SK-N-MC (cell line): ENCODE data around the gene DCDC2.
A peak's percentile ranks its signal among the peaks of the same experiment; 100 is the strongest.

Experiments used
- DNase-seq: peaks from one replicate; pipeline ENCODE4 v3.0.0-alpha.2; 2011; ENCODE audit warnings: low read depth, low spot score
- H3K27ac ChIP-seq: fragments of 200-600 bp; sonication (generic); 2 replicates; pipeline ENCODE4 v1.5.1; 2016; ENCODE audit warnings: mixed run types
- H3K36me3 ChIP-seq: fragments of 200-600 bp; sonication (generic); 2 replicates; pipeline ENCODE4 v1.6.1; 2017; ENCODE audit warnings: antibody characterized with exemption, low read length, mixed read lengths; ENCODE audit not compliant: insufficient read depth
- H3K4me3 ChIP-seq: fragments of 200-600 bp; sonication (generic); 2 replicates; pipeline ENCODE4 v1.5.1; 2016
- H3K9ac ChIP-seq: fragments of 200-600 bp; sonication (generic); 2 replicates; pipeline ENCODE4 v1.8.0; 2017; ENCODE audit warnings: mixed run types, mixed read lengths; ENCODE audit not compliant: insufficient read length
- H3K9me3 ChIP-seq: fragments of 200-600 bp; sonication (generic); 2 replicates; pipeline ENCODE4 v1.6.1; 2017; ENCODE audit warnings: low read depth, mild to moderate bottlenecking, antibody characterized with exemption, low read length, moderate library complexity, mixed read lengths
- EZH2 ChIP-seq: fragments of 200-600 bp; sonication (generic); IDR thresholded peaks from one replicate; pipeline ENCODE4 v1.6.1; 2017; ENCODE audit warnings: antibody characterized with exemption
- FOXP2 ChIP-seq: optimal IDR thresholded peaks from 2 replicates; pipeline ENCODE3; 2011; ENCODE audit warnings: mild to moderate bottlenecking, moderate library complexity; ENCODE audit not compliant: insufficient read depth; ENCODE audit errors: extremely low read length, control extremely low read depth
- POLR2AphosphoS5 ChIP-seq: IDR thresholded peaks from 2 replicates; pipeline ENCODE4 v1.6.1; 2012; ENCODE audit warnings: mild to moderate bottlenecking, low read depth, low read length, borderline replicate concordance

The DCDC2 gene

DNA sequence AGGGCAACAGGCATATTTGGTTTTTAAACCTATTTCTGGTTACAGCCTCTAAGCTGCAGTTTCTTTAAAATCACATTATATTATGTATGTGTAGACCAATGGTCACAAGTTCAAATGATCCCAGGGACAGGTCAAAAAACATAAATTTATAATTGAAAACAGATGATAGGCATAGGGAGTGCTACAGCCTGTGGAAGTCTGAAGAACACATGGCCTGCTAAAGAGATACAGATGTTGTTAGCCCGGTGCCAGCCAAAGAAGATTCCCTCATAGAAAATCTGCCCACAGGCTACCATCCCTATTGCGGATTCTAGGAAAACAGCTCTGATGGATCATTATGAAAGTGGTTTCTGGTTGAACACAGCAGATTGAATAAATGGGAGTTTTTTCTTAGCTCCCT lies 166.5 kb downstream of the DCDC2 start:
- Histone ChIP-seq H3K36me3 (no peaks in the 10 kb centered on the region), H3K9me3 (no peaks in the 10 kb centered on the region), H3K27ac (no peak overlapping the region), H3K4me3 (no peak overlapping the region), H3K9ac (no peak overlapping the region)
- no peak for TF ChIP-seq EZH2
- TF ChIP-seq POLR2AphosphoS5: no peak
- no peak for TF ChIP-seq FOXP2
- DNase-seq: peak; percentile 22

DNA sequence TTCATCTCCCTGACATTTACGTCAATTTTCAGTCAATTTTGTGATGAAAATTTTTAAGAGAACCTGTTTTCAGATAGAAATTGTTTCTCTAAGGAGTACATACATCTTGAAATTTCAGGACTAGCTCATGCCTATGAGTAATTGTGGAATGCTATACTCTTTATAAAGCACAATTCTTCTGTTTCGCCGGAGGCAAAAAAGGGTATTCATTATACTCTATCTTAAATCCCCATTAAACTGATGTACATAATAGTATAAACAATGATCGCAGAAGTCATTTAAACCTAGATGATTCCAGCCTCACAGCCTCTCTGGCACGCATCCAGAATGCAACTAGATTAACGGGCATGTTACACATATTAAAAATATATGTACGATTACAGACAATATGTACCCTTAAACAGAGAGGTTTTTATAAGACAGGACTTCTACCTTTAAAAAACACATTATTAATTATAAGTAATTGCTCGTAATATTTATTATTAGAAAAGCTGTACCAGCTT lies 169.2 kb downstream of the DCDC2 start:
- H3K36me3 ChIP-seq: no peaks in the 10 kb centered on the region
- H3K9me3 ChIP-seq: no peaks in the 10 kb centered on the region
- H3K9ac ChIP-seq: no peak overlapping the region
- H3K27ac ChIP-seq: no peak overlapping the region
- TF ChIP-seq POLR2AphosphoS5 (no peak), FOXP2 (no peak), EZH2 (no peak)
- peak; percentile 22 for DNase-seq
- H3K4me3 ChIP-seq: no peak overlapping the region

GRCh38 chr6:24187965-24188577 lies 169.8 kb downstream of the DCDC2 start:
- Histone ChIP-seq H3K9me3 (no peaks in the 10 kb centered on the region), H3K4me3 (no peak overlapping the region), H3K9ac (no peak overlapping the region), H3K27ac (no peak overlapping the region), H3K36me3 (peaks cover under 1% of the 10 kb centered on the region; the same call in 1 of the 2 replicates)
- TF ChIP-seq POLR2AphosphoS5 (no peak), EZH2 (no peak), FOXP2 (no peak)
- no peak for DNase-seq

DNA sequence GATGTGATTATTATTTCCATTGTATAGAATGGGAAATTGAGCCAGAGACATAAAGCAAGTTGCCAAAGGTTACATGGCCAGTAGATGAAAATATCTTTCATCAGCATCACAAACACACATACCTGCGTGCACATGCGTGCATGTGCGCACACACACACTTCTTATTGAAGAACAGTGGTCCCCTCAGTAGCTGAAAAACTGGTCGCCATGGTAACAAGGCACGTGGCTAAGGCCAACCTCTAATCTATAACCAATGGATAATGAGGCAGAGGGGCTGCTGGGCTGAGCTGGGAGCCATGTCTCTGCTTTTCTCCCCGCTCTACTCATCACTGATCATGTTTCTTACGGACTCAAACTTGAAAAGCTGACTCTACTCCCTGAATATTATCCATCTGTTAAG lies 171.5 kb downstream of the DCDC2 start:
- Histone ChIP-seq H3K4me3 (no peak overlapping the region), H3K9ac (no peak overlapping the region), H3K36me3 (peaks cover 5% of the 10 kb centered on the region; the same call in 1 of the 2 replicates), H3K27ac (no peak overlapping the region), H3K9me3 (no peaks in the 10 kb centered on the region)
- TF ChIP-seq POLR2AphosphoS5 (no peak), FOXP2 (no peak), EZH2 (no peak)
- no peak for DNase-seq

DNA sequence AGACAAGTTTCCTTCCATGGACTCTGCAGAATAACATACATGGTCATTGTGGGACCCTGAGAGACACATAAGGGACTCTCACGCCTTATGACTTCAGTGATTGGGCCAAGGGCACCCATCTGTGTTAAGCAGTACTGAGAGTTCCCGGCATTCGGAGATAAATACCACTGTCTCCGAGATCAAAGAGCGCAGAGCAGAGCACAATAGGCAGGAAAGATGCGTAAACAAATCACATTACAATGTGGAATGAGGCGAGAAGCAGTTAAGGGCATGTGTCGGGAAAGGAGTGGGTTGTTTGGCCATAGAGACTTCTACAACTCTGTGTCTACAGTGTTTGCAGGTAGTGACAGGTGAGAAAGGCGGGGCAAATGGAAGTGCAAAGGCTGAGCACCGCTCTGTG lies 174.3 kb downstream of the DCDC2 start:
- DNase-seq: no peak
- Histone ChIP-seq H3K4me3 (no peak overlapping the region), H3K27ac (no peak overlapping the region), H3K9ac (no peak overlapping the region), H3K36me3 (peaks cover 5% of the 10 kb centered on the region; the same call in 1 of the 2 replicates), H3K9me3 (no peaks in the 10 kb centered on the region)
- TF ChIP-seq EZH2 (no peak), FOXP2 (no peak), POLR2AphosphoS5 (no peak)

DNA sequence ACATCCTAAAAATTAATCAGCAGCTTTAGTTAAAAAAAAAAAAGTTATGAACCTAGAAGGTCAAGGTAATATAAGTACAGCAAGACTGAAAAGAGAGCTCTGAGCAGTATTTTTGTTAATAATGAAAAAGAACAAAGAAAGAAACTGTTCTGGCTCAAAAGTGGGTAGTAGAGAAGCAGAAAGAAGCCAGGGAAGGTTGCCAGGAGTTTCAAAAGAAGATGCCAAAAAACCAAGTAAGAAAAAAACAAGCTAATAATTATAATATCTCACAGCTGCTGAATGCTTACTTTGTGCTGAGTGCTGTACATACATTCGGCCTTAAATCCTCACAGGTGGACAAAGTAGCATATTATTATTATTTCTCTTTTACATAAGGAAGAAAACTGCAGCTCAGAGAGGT lies 200.0 kb downstream of the DCDC2 start:
- no peak for DNase-seq
- Histone ChIP-seq H3K4me3 (no peak overlapping the region), H3K9me3 (no peaks in the 10 kb centered on the region), H3K9ac (no peak overlapping the region), H3K36me3 (no peaks in the 10 kb centered on the region), H3K27ac (no peak overlapping the region)
- TF ChIP-seq FOXP2: no peak
- TF ChIP-seq EZH2: no peak
- TF ChIP-seq POLR2AphosphoS5: no peak

- DNase-seq: no peak
- TF ChIP-seq FOXP2: no peak
- no peak for TF ChIP-seq POLR2AphosphoS5
- no peak for TF ChIP-seq EZH2
- H3K9me3 ChIP-seq: no peaks in the 10 kb centered on the region
- H3K27ac ChIP-seq: no peak overlapping the region
- H3K4me3 ChIP-seq: no peak overlapping the region
- H3K9ac ChIP-seq: no peak overlapping the region
- no peaks in the 10 kb centered on the region for H3K36me3 ChIP-seq
These were observed 203.7 kb downstream of the DCDC2 start for GRCh38 chr6:24154121-24154520.

DNA sequence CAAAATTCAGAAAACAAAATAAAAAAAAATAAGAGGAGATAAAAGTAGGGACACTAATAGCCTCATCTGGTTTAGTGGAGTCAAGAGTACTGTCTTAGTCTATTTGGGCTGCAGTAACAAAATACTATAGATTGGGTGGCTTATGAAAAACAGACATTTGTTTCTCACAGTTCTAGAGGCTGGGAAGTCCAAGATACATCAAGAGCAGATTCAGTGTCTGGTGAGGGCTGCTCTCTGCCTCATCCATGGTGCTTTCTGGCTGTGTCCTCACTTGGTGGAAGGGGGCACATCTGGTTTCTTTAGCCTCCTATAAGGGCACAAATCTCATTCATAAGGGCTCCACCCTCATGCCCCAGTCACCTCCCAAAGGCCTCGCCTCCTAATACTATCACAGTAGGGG lies 205.8 kb downstream of the DCDC2 start:
- DNase-seq: no peak
- H3K36me3 ChIP-seq: no peaks in the 10 kb centered on the region
- TF ChIP-seq FOXP2: no peak
- no peak for TF ChIP-seq EZH2
- TF ChIP-seq POLR2AphosphoS5: no peak
- no peak overlapping the region for H3K4me3 ChIP-seq
- H3K9me3 ChIP-seq: no peaks in the 10 kb centered on the region
- no peak overlapping the region for H3K9ac ChIP-seq
- H3K27ac ChIP-seq: no peak overlapping the region

GRCh38 chr6:24149836-24150235 lies 208.0 kb downstream of the DCDC2 start:
- no peak overlapping the region for H3K27ac ChIP-seq
- H3K9ac ChIP-seq: no peak overlapping the region
- no peak overlapping the region for H3K4me3 ChIP-seq
- TF ChIP-seq POLR2AphosphoS5 (no peak), FOXP2 (no peak), EZH2 (no peak)
- DNase-seq: no peak
- no peaks in the 10 kb centered on the region for H3K36me3 ChIP-seq
- H3K9me3 ChIP-seq: no peaks in the 10 kb centered on the region
